ENCODE data around the gene SMPD4.
"Not testable (repeated sequence)": the region's sequence is repeated elsewhere in the genome, so short reads cannot be mapped to it uniquely, and the experiment has no call there.

DNA sequence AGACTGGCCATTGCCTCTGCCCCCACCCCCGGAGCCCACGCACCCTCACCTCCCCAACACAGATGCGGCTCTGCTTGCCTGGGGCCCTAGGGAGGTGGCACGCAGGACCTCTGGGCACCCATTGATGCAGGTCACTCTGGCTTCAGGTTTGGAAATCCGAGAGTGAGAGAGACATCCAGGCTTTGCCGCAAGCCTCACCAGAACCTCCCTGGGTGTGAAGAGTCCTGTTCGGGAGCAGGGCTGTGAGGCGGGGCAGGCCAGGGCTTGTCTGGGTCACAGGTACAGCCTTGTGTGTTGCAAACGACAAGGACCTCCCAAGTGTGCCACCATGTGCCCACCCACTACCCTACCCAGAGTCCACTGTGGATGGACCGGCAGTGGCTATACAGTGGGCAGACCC is 44.9 kb downstream of the SMPD4 start:
- TF ChIP-seq, protein P1, sequence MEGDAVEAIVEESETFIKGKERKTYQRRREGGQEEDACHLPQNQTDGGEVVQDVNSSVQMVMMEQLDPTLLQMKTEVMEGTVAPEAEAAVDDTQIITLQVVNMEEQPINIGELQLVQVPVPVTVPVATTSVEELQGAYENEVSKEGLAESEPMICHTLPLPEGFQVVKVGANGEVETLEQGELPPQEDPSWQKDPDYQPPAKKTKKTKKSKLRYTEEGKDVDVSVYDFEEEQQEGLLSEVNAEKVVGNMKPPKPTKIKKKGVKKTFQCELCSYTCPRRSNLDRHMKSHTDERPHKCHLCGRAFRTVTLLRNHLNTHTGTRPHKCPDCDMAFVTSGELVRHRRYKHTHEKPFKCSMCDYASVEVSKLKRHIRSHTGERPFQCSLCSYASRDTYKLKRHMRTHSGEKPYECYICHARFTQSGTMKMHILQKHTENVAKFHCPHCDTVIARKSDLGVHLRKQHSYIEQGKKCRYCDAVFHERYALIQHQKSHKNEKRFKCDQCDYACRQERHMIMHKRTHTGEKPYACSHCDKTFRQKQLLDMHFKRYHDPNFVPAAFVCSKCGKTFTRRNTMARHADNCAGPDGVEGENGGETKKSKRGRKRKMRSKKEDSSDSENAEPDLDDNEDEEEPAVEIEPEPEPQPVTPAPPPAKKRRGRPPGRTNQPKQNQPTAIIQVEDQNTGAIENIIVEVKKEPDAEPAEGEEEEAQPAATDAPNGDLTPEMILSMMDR (IDR thresholded peaks at IDR 0.05): not testable (repeated sequence)
- TF ChIP-seq POLR2A, POLR2AphosphoS5 (IDR thresholded peaks at IDR 0.05): not testable (repeated sequence)

Measured in breast epithelium (tissue), 3 donors.